ENCODE measurements around the gene ULK1. TPM values are rescaled to one million over a fixed set of nuclear protein-coding genes. Genes with fewer than 3 reads are reported as not detected.

The ULK1 gene
- total RNA-seq, 1 donor from 2014 or later: 33.1 TPM

DNA sequence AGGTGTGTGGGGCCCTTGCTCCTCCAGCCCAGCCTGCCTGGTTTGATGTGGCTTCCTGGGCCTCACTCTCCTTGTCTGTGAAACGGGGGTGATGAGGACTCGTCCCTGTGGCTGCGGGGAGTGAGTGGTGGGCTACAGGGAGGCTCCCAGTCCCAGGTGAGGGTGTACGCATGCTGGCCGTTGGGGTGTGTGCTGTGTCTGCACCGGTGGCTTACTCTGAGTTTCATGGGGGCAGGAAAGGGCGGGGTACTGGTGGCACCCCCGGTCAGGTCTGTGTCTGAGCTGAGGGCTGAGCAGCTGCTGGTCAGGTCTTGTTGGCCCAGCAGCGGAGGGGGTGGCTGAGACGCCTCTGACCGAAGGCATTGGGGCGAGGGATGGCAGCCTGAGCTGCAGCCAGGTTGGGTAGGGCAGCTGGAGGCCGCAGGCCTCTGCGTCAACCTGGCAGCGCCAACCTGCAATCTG lies 11.2 kb downstream of the ULK1 start:
- Histone ChIP-seq H3K27me3 (no peaks in the 10 kb centered on the region), H3K4me3 (no peak overlapping the region), H3K36me3 (peaks cover 0 to 33% of the 10 kb centered on the region in 2 donors), H3K27ac (no peak overlapping the region), H3K9me3 (no peaks in the 10 kb centered on the region), H3K4me1 (peaks cover 51% of the 10 kb centered on the region)
- no peak for DNase-seq (ENCODE audit: extremely low spot score in 2 of 2)
- intact Hi-C loops (cut with DNase I): no loop called here
- no peak for TF ChIP-seq POLR2AphosphoS5 (IDR thresholded peaks at IDR 0.05; ENCODE audit: insufficient read depth in 1 of 2, low read depth in 1 of 2)
- no peak for TF ChIP-seq POLR2A (IDR thresholded peaks at IDR 0.05)
- TF ChIP-seq, protein P1, sequence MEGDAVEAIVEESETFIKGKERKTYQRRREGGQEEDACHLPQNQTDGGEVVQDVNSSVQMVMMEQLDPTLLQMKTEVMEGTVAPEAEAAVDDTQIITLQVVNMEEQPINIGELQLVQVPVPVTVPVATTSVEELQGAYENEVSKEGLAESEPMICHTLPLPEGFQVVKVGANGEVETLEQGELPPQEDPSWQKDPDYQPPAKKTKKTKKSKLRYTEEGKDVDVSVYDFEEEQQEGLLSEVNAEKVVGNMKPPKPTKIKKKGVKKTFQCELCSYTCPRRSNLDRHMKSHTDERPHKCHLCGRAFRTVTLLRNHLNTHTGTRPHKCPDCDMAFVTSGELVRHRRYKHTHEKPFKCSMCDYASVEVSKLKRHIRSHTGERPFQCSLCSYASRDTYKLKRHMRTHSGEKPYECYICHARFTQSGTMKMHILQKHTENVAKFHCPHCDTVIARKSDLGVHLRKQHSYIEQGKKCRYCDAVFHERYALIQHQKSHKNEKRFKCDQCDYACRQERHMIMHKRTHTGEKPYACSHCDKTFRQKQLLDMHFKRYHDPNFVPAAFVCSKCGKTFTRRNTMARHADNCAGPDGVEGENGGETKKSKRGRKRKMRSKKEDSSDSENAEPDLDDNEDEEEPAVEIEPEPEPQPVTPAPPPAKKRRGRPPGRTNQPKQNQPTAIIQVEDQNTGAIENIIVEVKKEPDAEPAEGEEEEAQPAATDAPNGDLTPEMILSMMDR (IDR thresholded peaks at IDR 0.05): no peak

DNA sequence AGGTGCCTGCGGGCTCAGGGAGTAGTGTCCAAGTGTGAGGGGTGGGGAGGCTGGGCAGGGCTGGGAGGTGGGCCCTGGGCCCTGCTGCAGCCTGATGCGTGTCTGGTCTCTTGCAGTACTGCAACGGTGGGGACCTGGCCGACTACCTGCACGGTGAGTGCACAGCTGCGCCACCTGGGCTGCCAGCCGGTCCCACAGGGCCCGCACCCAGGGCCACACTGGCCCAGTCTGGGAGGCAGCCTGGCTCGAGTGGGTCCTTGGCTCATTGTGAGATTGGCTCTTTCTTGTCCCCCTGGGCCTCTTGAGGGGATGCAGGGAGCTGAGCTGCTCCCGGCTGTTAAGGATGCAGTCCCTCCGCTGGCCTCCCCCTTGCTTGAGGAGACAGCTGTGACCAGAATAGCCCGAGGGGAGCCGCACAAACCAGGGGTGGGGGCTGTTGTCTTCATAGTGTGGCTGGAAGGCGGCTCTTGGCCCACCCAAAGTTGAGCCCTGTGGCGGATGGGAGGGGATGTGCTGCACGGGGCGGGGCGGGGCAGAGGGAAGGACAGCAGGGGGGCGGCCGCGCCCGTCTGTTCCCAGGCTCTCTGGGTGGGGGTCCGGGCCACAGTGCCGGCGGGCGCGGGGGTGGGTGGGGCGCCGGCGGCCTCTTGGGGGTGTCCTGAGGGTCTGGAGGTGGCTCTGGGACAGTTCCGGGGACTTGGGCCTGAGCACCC lies 13.1 kb downstream of the ULK1 start:
- TF ChIP-seq, protein P1 (IDR thresholded peaks at IDR 0.05): no peak
- TF ChIP-seq POLR2A (IDR thresholded peaks at IDR 0.05) (no peak), POLR2AphosphoS5 (IDR thresholded peaks at IDR 0.05; ENCODE audit: insufficient read depth in 1 of 2, low read depth in 1 of 2) (no peak)
- Histone ChIP-seq H3K4me3 (no peak overlapping the region), H3K9me3 (no peaks in the 10 kb centered on the region), H3K27me3 (no peaks in the 10 kb centered on the region), H3K27ac (no peak overlapping the region), H3K4me1 (peaks cover 40% of the 10 kb centered on the region), H3K36me3 (peaks cover 0 to 51% of the 10 kb centered on the region in 2 donors)
- no peak for DNase-seq (ENCODE audit: extremely low spot score in 2 of 2)
- intact Hi-C loops (cut with DNase I): no loop called here

DNA sequence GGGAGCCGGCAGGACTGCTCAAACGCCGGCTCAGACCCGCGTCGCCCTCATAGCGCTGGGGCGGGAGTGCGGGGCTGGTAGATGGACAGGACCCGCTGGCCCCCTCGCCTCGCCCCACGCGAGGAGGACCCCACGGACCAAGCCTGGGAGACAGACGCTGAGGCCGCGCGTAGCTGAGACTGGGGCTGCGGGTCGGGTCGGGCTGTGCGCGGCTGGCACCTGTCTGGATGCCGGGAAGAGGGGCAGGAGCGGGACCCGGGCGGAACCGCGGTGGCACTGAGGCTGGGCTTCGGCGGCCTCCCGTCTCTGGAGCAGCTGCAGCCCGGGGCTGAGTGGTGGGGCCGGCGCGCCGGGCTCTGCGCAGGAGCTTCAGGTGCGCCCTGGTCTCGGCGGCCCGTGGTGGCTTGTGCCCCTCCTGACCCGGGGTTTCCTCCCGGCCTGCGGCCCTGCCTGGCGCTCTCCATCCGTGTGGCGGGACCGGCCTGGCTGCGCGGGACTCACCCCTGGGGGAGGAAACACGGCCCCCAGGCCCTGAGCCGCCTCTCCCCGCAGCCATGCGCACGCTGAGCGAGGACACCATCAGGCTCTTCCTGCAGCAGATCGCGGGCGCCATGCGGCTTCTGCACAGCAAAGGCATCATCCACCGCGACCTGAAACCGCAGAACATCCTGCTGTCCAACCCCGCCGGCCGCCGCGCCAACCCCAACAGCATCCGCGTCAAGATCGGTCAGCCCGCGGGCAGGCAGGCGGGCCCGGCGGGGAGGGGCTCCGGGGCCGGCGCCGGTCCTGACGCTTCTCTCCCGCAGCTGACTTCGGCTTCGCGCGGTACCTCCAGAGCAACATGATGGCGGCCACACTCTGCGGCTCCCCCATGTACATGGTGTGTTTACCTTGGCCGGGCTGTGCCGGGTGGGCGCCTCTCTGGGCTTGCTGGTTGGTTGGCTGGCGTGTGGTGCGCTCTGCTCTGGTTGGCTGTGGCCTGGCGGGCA lies 14.0 kb downstream of the ULK1 start:
- H3K36me3 ChIP-seq: peaks cover 0 to 56% of the 10 kb centered on the region in 2 donors
- H3K27ac ChIP-seq: no peak overlapping the region
- H3K9me3 ChIP-seq: no peaks in the 10 kb centered on the region
- DNase-seq (ENCODE audit: extremely low spot score in 2 of 2): no peak
- TF ChIP-seq POLR2AphosphoS5 (IDR thresholded peaks at IDR 0.05; ENCODE audit: insufficient read depth in 1 of 2, low read depth in 1 of 2): no peak
- TF ChIP-seq, protein P1 (IDR thresholded peaks at IDR 0.05): no peak
- TF ChIP-seq POLR2A (IDR thresholded peaks at IDR 0.05): no peak
- no peak overlapping the region for H3K4me3 ChIP-seq
- no peaks in the 10 kb centered on the region for H3K27me3 ChIP-seq
- peaks cover 34% of the 10 kb centered on the region for H3K4me1 ChIP-seq
- intact Hi-C loops (cut with DNase I): no loop called here

DNA sequence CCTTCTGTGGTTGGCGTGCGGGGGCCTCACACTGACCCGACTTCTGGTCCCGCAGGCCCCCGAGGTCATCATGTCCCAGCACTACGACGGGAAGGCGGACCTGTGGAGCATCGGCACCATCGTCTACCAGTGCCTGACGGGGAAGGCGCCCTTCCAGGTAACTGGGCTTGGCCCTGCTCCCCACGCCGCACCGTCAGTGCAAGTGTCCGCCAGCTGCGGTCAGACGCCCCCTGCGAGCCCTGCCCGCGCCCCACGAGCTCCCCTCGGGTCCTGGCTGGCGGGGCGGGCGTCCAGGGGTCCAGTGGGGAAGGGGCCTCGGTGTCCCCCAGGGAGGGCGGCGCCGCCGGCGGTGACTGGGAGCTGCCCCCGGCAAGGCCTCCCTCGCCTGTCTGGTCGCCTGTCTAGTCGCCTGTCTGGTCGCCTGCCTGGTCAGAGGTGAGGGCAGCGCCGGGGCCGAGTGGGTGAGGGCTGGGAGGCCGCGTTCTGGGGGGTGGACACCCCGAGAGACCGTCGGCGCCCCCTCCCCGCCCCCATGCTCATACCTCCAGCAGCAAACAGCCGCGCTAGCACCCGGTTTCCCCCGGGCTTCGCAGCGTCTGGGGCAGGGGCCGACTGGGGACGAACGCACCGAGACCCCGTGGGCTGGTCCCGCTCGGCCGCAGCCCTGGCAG lies 14.8 kb downstream of the ULK1 start:
- TF ChIP-seq, protein P1 (IDR thresholded peaks at IDR 0.05): no peak
- TF ChIP-seq POLR2AphosphoS5 (IDR thresholded peaks at IDR 0.05; ENCODE audit: insufficient read depth in 1 of 2, low read depth in 1 of 2): no peak
- no peak for TF ChIP-seq POLR2A (IDR thresholded peaks at IDR 0.05)
- H3K4me1 ChIP-seq: peaks cover 25% of the 10 kb centered on the region
- DNase-seq (ENCODE audit: extremely low spot score in 2 of 2): no peak
- intact Hi-C loops (cut with DNase I): no loop called here
- no peak overlapping the region for H3K27ac ChIP-seq
- H3K36me3 ChIP-seq: peaks cover 0 to 62% of the 10 kb centered on the region in 2 donors
- no peak overlapping the region for H3K4me3 ChIP-seq
- H3K27me3 ChIP-seq: no peaks in the 10 kb centered on the region
- no peaks in the 10 kb centered on the region for H3K9me3 ChIP-seq
